ENCODE measurements around the gene ARFGAP2.

ARFGAP2 gene

DNA sequence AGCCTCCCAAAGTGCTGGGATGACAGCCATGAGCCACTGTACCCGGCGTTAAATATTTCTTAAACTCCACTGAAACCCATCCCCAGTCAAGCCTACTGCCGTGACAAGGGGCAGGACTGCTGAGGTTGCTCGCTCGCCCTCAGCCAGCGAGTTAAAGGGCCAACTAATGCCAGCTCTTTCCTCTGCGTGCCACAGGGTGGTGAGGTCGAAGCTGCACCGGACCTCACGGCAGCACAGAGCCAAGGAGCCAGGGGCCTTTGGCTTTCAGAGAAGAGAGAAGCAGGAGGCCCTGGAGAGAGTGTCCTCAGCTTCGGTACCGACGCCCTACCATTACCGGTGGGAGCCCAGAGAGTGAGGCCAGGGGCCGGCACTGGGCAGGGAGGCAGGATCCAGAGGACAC, 12.8 kb downstream of the ARFGAP2 start (continued):
- TF ChIP-seq, protein P1, sequence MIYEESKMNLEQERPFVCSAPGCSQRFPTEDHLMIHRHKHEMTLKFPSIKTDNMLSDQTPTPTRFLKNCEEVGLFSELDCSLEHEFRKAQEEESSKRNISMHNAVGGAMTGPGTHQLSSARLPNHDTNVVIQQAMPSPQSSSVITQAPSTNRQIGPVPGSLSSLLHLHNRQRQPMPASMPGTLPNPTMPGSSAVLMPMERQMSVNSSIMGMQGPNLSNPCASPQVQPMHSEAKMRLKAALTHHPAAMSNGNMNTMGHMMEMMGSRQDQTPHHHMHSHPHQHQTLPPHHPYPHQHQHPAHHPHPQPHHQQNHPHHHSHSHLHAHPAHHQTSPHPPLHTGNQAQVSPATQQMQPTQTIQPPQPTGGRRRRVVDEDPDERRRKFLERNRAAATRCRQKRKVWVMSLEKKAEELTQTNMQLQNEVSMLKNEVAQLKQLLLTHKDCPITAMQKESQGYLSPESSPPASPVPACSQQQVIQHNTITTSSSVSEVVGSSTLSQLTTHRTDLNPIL (CRISPR knock-in tag; IDR thresholded peaks at IDR 0.05; ENCODE audit: low read depth), result no peak
- TF ChIP-seq TCF4 (CRISPR knock-in tag; IDR thresholded peaks at IDR 0.05; ENCODE audit: borderline replicate concordance), result no peak

DNA sequence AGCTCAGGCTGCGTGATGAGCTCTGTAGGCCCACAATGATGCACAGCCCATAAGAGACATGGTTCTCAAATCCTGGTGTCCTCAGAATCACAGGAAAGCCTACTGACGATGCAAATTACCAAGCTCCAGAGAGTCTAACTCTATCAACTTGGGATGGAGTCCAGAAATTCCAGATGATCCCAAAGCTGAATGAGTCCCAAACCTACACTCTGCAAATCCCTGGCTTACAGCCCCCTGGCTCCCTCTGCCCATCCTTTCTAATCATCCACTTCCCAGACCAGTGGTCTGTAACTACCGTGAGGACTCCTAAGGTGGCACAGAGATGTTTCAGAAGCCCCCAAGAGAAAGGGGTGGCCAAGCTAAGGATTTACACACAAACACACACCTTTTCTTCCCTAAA, 13.5 kb downstream of the ARFGAP2 start:
- ATAC-seq, result no peak
- TF ChIP-seq, protein P2, sequence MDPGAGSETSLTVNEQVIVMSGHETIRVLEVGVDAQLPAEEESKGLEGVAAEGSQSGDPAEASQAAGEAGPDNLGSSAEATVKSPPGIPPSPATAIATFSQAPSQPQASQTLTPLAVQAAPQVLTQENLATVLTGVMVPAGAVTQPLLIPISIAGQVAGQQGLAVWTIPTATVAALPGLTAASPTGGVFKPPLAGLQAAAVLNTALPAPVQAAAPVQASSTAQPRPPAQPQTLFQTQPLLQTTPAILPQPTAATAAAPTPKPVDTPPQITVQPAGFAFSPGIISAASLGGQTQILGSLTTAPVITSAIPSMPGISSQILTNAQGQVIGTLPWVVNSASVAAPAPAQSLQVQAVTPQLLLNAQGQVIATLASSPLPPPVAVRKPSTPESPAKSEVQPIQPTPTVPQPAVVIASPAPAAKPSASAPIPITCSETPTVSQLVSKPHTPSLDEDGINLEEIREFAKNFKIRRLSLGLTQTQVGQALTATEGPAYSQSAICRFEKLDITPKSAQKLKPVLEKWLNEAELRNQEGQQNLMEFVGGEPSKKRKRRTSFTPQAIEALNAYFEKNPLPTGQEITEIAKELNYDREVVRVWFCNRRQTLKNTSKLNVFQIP (CRISPR knock-in tag; IDR thresholded peaks at IDR 0.05; ENCODE audit: borderline replicate concordance, low read depth), result no peak
- no peak for TF ChIP-seq TCF4 (CRISPR knock-in tag; IDR thresholded peaks at IDR 0.05; ENCODE audit: borderline replicate concordance)
- TF ChIP-seq TOX (CRISPR knock-in tag; IDR thresholded peaks at IDR 0.05; ENCODE audit: borderline replicate concordance), result no peak
- TF ChIP-seq ESRRG (CRISPR knock-in tag; IDR thresholded peaks at IDR 0.05), result no peak
- TF ChIP-seq ZNF8 (CRISPR knock-in tag; IDR thresholded peaks at IDR 0.05), result no peak
- no peak for TF ChIP-seq ZNF70 (CRISPR knock-in tag; IDR thresholded peaks at IDR 0.05)
- TF ChIP-seq RARB (CRISPR knock-in tag; IDR thresholded peaks at IDR 0.05), result no peak
- TF ChIP-seq, protein P1 (CRISPR knock-in tag; IDR thresholded peaks at IDR 0.05; ENCODE audit: low read depth), result no peak
- TF ChIP-seq PPARA (CRISPR knock-in tag; IDR thresholded peaks at IDR 0.05; ENCODE audit: borderline replicate concordance), result no peak
- no peak for TF ChIP-seq ZC3H10 (CRISPR knock-in tag; IDR thresholded peaks at IDR 0.05)
- no peak for TF ChIP-seq ZNF565 (CRISPR knock-in tag; conservative IDR thresholded peaks at IDR 0.05; ENCODE audit: low read depth)

DNA sequence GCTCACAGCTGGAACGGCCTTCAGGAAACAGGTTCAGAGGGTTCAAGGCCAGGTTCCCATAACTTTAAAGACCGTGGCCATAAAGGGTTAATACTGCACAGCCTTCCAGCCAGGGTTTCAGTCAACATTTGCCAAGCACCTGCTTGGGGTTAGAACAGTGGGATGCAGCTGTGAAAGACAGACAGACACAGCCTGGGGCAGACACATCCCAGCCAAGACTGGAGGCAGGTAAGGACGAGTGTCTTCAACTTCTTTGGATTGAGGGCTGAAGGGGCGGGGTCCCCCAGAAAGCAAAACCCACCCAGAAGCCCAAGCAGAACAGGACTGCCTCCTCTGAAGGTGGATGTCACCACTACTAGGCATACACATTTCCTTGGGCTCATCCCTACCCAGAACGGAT, 14.3 kb downstream of the ARFGAP2 start:
- ATAC-seq, result no peak
- TF ChIP-seq ZC3H10 (CRISPR knock-in tag; IDR thresholded peaks at IDR 0.05) (no peak), ZNF565 (CRISPR knock-in tag; conservative IDR thresholded peaks at IDR 0.05; ENCODE audit: low read depth) (no peak), ESRRG (CRISPR knock-in tag; IDR thresholded peaks at IDR 0.05) (no peak), ZNF8 (CRISPR knock-in tag; IDR thresholded peaks at IDR 0.05) (no peak), BACH2 (CRISPR knock-in tag; IDR thresholded peaks at IDR 0.05; ENCODE audit: borderline replicate concordance) (no peak), RARB (CRISPR knock-in tag; IDR thresholded peaks at IDR 0.05) (no peak), OSR1 (CRISPR knock-in tag; IDR thresholded peaks at IDR 0.05) (no peak), ARNTL (CRISPR knock-in tag; IDR thresholded peaks at IDR 0.05; ENCODE audit: borderline replicate concordance, low read depth) (no peak), ZFP30 (CRISPR knock-in tag; IDR thresholded peaks at IDR 0.05) (no peak), TOX (CRISPR knock-in tag; IDR thresholded peaks at IDR 0.05; ENCODE audit: borderline replicate concordance) (no peak), PPARA (CRISPR knock-in tag; IDR thresholded peaks at IDR 0.05; ENCODE audit: borderline replicate concordance) (no peak), ZNF70 (CRISPR knock-in tag; IDR thresholded peaks at IDR 0.05) (no peak), SNAI2 (CRISPR knock-in tag; IDR thresholded peaks at IDR 0.05) (no peak), TCF4 (CRISPR knock-in tag; IDR thresholded peaks at IDR 0.05; ENCODE audit: borderline replicate concordance) (no peak), ZFP3 (CRISPR knock-in tag; IDR thresholded peaks at IDR 0.05) (no peak)
- TF ChIP-seq, protein P3, sequence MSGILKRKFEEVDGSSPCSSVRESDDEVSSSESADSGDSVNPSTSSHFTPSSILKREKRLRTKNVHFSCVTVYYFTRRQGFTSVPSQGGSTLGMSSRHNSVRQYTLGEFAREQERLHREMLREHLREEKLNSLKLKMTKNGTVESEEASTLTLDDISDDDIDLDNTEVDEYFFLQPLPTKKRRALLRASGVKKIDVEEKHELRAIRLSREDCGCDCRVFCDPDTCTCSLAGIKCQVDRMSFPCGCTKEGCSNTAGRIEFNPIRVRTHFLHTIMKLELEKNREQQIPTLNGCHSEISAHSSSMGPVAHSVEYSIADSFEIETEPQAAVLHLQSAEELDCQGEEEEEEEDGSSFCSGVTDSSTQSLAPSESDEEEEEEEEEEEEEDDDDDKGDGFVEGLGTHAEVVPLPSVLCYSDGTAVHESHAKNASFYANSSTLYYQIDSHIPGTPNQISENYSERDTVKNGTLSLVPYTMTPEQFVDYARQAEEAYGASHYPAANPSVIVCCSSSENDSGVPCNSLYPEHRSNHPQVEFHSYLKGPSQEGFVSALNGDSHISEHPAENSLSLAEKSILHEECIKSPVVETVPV (CRISPR knock-in tag; IDR thresholded peaks at IDR 0.05), result no peak
- TF ChIP-seq, protein P4, sequence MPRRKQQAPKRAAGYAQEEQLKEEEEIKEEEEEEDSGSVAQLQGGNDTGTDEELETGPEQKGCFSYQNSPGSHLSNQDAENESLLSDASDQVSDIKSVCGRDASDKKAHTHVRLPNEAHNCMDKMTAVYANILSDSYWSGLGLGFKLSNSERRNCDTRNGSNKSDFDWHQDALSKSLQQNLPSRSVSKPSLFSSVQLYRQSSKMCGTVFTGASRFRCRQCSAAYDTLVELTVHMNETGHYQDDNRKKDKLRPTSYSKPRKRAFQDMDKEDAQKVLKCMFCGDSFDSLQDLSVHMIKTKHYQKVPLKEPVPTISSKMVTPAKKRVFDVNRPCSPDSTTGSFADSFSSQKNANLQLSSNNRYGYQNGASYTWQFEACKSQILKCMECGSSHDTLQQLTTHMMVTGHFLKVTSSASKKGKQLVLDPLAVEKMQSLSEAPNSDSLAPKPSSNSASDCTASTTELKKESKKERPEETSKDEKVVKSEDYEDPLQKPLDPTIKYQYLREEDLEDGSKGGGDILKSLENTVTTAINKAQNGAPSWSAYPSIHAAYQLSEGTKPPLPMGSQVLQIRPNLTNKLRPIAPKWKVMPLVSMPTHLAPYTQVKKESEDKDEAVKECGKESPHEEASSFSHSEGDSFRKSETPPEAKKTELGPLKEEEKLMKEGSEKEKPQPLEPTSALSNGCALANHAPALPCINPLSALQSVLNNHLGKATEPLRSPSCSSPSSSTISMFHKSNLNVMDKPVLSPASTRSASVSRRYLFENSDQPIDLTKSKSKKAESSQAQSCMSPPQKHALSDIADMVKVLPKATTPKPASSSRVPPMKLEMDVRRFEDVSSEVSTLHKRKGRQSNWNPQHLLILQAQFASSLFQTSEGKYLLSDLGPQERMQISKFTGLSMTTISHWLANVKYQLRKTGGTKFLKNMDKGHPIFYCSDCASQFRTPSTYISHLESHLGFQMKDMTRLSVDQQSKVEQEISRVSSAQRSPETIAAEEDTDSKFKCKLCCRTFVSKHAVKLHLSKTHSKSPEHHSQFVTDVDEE (CRISPR knock-in tag; IDR thresholded peaks at IDR 0.05), result no peak
- TF ChIP-seq, protein P5, sequence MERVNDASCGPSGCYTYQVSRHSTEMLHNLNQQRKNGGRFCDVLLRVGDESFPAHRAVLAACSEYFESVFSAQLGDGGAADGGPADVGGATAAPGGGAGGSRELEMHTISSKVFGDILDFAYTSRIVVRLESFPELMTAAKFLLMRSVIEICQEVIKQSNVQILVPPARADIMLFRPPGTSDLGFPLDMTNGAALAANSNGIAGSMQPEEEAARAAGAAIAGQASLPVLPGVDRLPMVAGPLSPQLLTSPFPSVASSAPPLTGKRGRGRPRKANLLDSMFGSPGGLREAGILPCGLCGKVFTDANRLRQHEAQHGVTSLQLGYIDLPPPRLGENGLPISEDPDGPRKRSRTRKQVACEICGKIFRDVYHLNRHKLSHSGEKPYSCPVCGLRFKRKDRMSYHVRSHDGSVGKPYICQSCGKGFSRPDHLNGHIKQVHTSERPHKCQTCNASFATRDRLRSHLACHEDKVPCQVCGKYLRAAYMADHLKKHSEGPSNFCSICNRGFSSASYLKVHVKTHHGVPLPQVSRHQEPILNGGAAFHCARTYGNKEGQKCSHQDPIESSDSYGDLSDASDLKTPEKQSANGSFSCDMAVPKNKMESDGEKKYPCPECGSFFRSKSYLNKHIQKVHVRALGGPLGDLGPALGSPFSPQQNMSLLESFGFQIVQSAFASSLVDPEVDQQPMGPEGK (CRISPR knock-in tag; IDR thresholded peaks at IDR 0.05; ENCODE audit: borderline replicate concordance), result no peak
- TF ChIP-seq, protein P1 (CRISPR knock-in tag; IDR thresholded peaks at IDR 0.05; ENCODE audit: low read depth), result no peak
- TF ChIP-seq, protein P2 (CRISPR knock-in tag; IDR thresholded peaks at IDR 0.05; ENCODE audit: borderline replicate concordance, low read depth), result no peak

Measured in SK-N-SH treated with all-trans-retinoic acid at 6 μM for 48 hours (cell line).